GM12878 (cell line): Measurements from ENCODE around the gene PAM16.

Experiments
- CBX3 ChIP-seq: fragments of 200-600 bp; sonication (generic); IDR thresholded peaks from 2 replicates; pipeline ENCODE4 v1.6.1; 2016; ENCODE audit warnings: low read depth, borderline replicate concordance
- FOXK2 ChIP-seq: fragments of 450-650 bp; IDR thresholded peaks from 2 replicates; pipeline ENCODE4 v1.6.1; 2017; ENCODE audit warnings: mild to moderate bottlenecking, moderate library complexity
- NR2C2 ChIP-seq: IDR thresholded peaks from 2 replicates; pipeline ENCODE4 v1.6.1; 2011; ENCODE audit warnings: borderline replicate concordance, low read depth; ENCODE audit not compliant: control insufficient read depth, insufficient read length
- POLR2AphosphoS5 ChIP-seq: IDR thresholded peaks from 2 replicates; pipeline ENCODE4 v1.6.1; 2011; ENCODE audit warnings: mild to moderate bottlenecking, low read length, inconsistent platforms
- TF ChIP-seq, protein P1 (sequence below): IDR thresholded peaks from 2 replicates; pipeline ENCODE4 v1.6.1; 2012; ENCODE audit warnings: low read length, inconsistent platforms
- TF ChIP-seq, protein P2 (sequence below), 3 experiments: IDR thresholded peaks in 2 of 3; conservative IDR thresholded peaks in 1 of 3; 2 replicates each; pipeline ENCODE4 v1.5.1; 2011; ENCODE audit warnings: low read depth in 3 of 3, low read length in 3 of 3, mild to moderate bottlenecking in 3 of 3, control low read depth in 2 of 3, moderate library complexity in 2 of 3, inconsistent platforms in 1 of 3, mixed read lengths in 1 of 3; ENCODE audit not compliant: control insufficient read depth in 2 of 3, insufficient read depth in 1 of 3; ENCODE audit errors: extremely low read depth in 1 of 3
- TF ChIP-seq, protein P3 (sequence below): fragments of 450-650 bp; IDR thresholded peaks from 2 replicates; pipeline ENCODE4 v1.6.1; 2018; ENCODE audit warnings: borderline replicate concordance, mild to moderate bottlenecking; ENCODE audit not compliant: partially characterized antibody
- TF ChIP-seq, protein P4 (sequence below): IDR thresholded peaks from 2 replicates; pipeline ENCODE4 v1.6.1; 2012; ENCODE audit warnings: mild to moderate bottlenecking, low read depth, low read length

DNA sequence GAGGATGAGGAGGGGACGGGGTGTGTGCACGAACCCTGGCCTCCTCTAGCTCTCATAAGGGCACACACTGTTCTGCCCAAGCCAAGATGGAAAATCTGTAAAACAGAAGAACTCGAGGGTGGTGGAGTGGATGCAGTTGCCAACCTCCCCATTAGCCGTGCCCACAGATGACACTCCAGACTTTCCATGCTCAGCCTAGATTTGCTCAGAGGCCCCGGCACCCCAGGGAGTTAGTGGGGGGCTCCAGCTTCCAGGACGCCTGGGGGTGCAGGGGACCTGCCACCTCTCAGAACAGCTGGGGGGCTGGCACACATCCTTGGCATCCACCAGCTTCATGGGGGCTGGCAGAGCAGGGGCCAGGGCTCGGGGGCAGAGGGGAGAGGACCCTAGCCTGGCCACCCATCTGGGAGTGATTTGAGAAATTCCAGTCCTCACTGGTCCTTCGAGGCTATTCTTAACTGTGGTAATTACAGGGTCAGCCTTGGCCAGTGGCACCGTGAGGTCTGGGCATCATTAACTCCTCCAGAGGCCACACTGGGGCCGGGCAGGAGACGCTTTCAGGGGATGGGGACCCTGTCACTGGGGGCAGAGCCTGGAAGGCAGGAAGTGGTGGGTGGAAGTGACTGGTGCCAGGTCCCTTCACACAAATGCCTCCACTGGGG, 34.8 kb upstream of the PAM16 start:
- TF ChIP-seq FOXK2, result no peak
- TF ChIP-seq POLR2AphosphoS5, result no peak
- no peak for TF ChIP-seq CBX3
- no peak for TF ChIP-seq NR2C2
- TF ChIP-seq, protein P1, sequence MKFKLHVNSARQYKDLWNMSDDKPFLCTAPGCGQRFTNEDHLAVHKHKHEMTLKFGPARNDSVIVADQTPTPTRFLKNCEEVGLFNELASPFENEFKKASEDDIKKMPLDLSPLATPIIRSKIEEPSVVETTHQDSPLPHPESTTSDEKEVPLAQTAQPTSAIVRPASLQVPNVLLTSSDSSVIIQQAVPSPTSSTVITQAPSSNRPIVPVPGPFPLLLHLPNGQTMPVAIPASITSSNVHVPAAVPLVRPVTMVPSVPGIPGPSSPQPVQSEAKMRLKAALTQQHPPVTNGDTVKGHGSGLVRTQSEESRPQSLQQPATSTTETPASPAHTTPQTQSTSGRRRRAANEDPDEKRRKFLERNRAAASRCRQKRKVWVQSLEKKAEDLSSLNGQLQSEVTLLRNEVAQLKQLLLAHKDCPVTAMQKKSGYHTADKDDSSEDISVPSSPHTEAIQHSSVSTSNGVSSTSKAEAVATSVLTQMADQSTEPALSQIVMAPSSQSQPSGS, result no peak
- TF ChIP-seq, protein P2, sequence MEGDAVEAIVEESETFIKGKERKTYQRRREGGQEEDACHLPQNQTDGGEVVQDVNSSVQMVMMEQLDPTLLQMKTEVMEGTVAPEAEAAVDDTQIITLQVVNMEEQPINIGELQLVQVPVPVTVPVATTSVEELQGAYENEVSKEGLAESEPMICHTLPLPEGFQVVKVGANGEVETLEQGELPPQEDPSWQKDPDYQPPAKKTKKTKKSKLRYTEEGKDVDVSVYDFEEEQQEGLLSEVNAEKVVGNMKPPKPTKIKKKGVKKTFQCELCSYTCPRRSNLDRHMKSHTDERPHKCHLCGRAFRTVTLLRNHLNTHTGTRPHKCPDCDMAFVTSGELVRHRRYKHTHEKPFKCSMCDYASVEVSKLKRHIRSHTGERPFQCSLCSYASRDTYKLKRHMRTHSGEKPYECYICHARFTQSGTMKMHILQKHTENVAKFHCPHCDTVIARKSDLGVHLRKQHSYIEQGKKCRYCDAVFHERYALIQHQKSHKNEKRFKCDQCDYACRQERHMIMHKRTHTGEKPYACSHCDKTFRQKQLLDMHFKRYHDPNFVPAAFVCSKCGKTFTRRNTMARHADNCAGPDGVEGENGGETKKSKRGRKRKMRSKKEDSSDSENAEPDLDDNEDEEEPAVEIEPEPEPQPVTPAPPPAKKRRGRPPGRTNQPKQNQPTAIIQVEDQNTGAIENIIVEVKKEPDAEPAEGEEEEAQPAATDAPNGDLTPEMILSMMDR (IDR thresholded peaks at IDR 0.05 in 2 of 3, conservative IDR thresholded peaks at IDR 0.05 in 1 of 3; ENCODE audit: control insufficient read depth in 2 of 3, extremely low read depth in 1 of 3, insufficient read depth in 1 of 3, low read depth in 3 of 3, low read length in 3 of 3), result no peak
- TF ChIP-seq, protein P3, sequence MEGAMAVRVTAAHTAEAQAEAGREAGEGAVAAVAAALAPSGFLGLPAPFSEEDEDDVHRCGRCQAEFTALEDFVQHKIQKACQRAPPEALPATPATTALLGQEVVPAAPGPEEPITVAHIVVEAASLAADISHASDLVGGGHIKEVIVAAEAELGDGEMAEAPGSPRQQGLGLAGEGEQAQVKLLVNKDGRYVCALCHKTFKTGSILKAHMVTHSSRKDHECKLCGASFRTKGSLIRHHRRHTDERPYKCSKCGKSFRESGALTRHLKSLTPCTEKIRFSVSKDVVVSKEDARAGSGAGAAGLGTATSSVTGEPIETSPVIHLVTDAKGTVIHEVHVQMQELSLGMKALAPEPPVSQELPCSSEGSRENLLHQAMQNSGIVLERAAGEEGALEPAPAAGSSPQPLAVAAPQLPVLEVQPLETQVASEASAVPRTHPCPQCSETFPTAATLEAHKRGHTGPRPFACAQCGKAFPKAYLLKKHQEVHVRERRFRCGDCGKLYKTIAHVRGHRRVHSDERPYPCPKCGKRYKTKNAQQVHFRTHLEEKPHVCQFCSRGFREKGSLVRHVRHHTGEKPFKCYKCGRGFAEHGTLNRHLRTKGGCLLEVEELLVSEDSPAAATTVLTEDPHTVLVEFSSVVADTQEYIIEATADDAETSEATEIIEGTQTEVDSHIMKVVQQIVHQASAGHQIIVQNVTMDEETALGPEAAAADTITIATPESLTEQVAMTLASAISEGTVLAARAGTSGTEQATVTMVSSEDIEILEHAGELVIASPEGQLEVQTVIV, result no peak
- TF ChIP-seq, protein P4, sequence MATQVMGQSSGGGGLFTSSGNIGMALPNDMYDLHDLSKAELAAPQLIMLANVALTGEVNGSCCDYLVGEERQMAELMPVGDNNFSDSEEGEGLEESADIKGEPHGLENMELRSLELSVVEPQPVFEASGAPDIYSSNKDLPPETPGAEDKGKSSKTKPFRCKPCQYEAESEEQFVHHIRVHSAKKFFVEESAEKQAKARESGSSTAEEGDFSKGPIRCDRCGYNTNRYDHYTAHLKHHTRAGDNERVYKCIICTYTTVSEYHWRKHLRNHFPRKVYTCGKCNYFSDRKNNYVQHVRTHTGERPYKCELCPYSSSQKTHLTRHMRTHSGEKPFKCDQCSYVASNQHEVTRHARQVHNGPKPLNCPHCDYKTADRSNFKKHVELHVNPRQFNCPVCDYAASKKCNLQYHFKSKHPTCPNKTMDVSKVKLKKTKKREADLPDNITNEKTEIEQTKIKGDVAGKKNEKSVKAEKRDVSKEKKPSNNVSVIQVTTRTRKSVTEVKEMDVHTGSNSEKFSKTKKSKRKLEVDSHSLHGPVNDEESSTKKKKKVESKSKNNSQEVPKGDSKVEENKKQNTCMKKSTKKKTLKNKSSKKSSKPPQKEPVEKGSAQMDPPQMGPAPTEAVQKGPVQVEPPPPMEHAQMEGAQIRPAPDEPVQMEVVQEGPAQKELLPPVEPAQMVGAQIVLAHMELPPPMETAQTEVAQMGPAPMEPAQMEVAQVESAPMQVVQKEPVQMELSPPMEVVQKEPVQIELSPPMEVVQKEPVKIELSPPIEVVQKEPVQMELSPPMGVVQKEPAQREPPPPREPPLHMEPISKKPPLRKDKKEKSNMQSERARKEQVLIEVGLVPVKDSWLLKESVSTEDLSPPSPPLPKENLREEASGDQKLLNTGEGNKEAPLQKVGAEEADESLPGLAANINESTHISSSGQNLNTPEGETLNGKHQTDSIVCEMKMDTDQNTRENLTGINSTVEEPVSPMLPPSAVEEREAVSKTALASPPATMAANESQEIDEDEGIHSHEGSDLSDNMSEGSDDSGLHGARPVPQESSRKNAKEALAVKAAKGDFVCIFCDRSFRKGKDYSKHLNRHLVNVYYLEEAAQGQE, result no peak
